ENCODE measurements around the gene INHBC. TPM values are rescaled to one million over a fixed set of nuclear protein-coding genes. Genes with fewer than 3 reads are reported as not detected.
"Not testable (repeated sequence)": the region's sequence is repeated elsewhere in the genome, so short reads cannot be mapped to it uniquely, and the experiment has no call there.

The INHBC gene
- total RNA-seq, 1 donor from 2014 or later, result not detected

DNA sequence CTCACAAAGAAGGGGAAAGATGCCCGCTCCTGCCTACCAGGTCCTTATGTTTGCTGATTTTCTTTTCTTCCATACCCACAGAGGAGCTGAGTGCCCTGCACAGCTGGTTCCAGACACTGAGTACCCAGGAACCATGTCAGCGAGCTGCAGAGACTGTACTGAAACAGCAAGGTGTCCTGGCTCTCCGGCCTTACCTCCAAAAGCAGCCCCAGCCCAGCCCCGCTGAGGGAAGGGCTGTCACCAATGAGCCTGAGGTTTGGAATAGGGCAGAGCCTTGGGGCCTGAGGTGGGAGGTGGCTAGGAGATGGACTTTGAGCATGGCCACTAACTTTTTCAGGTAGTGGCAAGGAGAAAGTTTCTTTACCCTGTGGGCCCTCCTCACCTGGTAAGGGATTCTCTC is 55.5 kb downstream of the INHBC start:
- H3K27me3 Mint-ChIP-seq, result no peaks in the 10 kb centered on the region
- TF ChIP-seq CTCF (IDR thresholded peaks at IDR 0.05; ENCODE audit: unreplicated experiment), result no peak
- peaks cover 2% of the 10 kb centered on the region for H3K9me3 Mint-ChIP-seq (ENCODE audit: low read depth)
- H3K27ac Mint-ChIP-seq, result no peak overlapping the region
- DNase-seq (ENCODE audit: low spot score, unreplicated experiment), result no peak
- H3K36me3 Mint-ChIP-seq (ENCODE audit: insufficient read depth), result peaks cover 22% of the 10 kb centered on the region
- H3K4me3 Mint-ChIP-seq (ENCODE audit: low read depth), result no peak overlapping the region
- H3K4me1 Mint-ChIP-seq (ENCODE audit: low read depth), result peaks cover 12% of the 10 kb centered on the region

- Mint-ChIP-seq H3K36me3 (ENCODE audit: insufficient read depth) (peaks cover 28% of the 10 kb centered on the region), H3K27ac (peak overlapping the region; percentile 75)
- TF ChIP-seq CTCF (IDR thresholded peaks at IDR 0.05; ENCODE audit: unreplicated experiment), result no peak
These were observed 57.1 kb downstream of the INHBC start for GRCh38 chr12:57491393-57492280.

DNA sequence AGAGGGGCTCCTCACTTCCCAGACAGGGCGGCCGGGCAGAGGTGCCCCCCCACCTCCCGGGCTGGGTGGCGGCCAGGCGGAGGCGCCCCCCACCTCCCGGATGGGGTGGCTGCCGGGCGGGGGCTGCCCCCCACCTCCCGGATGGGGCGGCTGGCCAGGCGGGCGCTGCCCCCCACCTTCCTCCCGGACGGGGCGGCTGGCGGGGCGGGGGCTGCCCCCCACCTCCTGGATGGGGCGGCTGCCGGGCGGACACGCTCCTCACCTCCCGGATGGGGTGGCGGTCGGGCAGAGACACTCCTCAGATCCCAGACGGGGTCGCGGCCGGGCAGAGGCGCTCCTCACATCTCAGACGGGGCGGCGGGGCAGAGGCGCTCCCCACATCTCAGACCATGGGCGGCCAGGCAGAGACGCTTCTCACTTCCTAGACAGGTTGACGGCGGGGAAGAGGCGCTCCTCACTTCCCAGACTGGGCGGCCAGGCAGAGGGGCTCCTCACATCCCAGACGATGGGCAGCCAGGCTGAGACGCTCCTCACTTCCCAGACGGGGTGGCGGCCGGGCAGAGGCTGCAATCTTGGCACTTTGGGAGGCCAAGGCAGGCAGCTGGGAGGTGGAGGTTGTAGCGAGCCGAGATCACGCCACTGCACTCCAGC is 60.6 kb downstream of the INHBC start:
- not testable (repeated sequence) for H3K4me1 Mint-ChIP-seq (ENCODE audit: low read depth); DNase-seq (ENCODE audit: low spot score, unreplicated experiment); H3K4me3 Mint-ChIP-seq (ENCODE audit: low read depth); H3K9me3 Mint-ChIP-seq (ENCODE audit: low read depth); H3K27me3 Mint-ChIP-seq; H3K27ac Mint-ChIP-seq
- peaks cover 44% of the 10 kb centered on the region for H3K36me3 Mint-ChIP-seq (ENCODE audit: insufficient read depth)

More at GRCh38 chr12:57491393-57492280, 57.1 kb downstream of the INHBC start:
- no peak for DNase-seq (ENCODE audit: low spot score, unreplicated experiment)
- H3K27me3 Mint-ChIP-seq, result no peaks in the 10 kb centered on the region
- peaks cover 12% of the 10 kb centered on the region for H3K4me1 Mint-ChIP-seq (ENCODE audit: low read depth)
- H3K4me3 Mint-ChIP-seq (ENCODE audit: low read depth), result peak overlapping the region; percentile 14
- H3K9me3 Mint-ChIP-seq (ENCODE audit: low read depth), result peaks cover 2% of the 10 kb centered on the region

- Mint-ChIP-seq H3K4me1 (ENCODE audit: low read depth) (no peaks in the 10 kb centered on the region), H3K36me3 (ENCODE audit: insufficient read depth) (peaks cover 48% of the 10 kb centered on the region), H3K9me3 (ENCODE audit: low read depth) (peaks cover 2% of the 10 kb centered on the region), H3K4me3 (ENCODE audit: low read depth) (no peak overlapping the region), H3K27ac (no peak overlapping the region), H3K27me3 (no peaks in the 10 kb centered on the region)
- DNase-seq (ENCODE audit: low spot score, unreplicated experiment), result no peak
- no peak for TF ChIP-seq CTCF (IDR thresholded peaks at IDR 0.05; ENCODE audit: unreplicated experiment)
These were observed 62.2 kb downstream of the INHBC start for GRCh38 chr12:57496822-57497221.

DNA sequence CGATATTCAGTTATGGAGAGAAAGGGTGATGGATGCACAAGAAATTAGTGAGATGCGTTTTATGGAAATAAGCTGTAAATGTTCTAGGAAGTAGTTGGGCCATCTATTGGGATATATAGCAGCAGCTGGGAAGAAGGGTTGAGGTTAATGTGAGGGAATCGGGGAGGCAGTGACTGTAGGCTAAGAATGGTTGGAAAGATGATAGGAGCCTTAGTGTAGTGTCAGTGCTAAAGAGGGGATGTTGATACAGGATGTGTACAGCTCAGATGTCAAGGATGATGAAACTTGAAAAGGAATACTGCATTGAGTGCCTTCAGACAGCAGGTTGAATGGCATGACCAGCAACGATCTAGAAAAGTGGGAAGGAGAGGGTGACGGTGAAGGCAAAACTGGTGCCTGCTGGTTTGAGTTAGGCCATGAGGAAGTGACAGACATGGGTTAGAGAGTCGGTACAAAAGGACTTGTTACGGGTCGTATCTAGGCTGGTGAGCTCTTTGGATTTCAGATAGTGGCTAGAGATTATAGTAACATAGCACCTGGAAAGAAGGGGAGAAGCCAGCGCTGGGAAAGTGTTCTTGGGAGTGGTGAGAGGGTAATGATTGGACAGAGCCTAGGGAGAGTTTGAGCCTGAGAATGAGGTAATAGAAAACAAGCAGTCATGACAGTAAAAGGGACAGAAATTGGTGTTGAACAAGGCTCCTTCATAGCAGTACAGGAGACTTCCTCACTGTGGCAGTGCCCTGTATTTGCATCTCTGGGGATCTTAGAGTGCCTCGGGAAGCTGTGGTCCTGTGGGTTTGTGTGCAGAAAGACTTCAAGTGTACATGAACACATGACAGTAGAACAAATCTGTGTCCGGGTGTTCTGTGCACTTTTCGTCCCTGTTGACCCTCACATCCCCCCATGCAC is 62.9 kb downstream of the INHBC start:
- no peaks in the 10 kb centered on the region for H3K27me3 Mint-ChIP-seq
- no peak for TF ChIP-seq CTCF (IDR thresholded peaks at IDR 0.05; ENCODE audit: unreplicated experiment)
- peaks cover 2% of the 10 kb centered on the region for H3K9me3 Mint-ChIP-seq (ENCODE audit: low read depth)
- H3K4me1 Mint-ChIP-seq (ENCODE audit: low read depth), result no peaks in the 10 kb centered on the region
- no peak overlapping the region for H3K4me3 Mint-ChIP-seq (ENCODE audit: low read depth)
- DNase-seq (ENCODE audit: low spot score, unreplicated experiment), result no peak
- H3K36me3 Mint-ChIP-seq (ENCODE audit: insufficient read depth), result peaks cover 51% of the 10 kb centered on the region
- peak overlapping the region; percentile 49 for H3K27ac Mint-ChIP-seq

Data from progenitor cell of endocrine pancreas (in vitro differentiated cells).